Heart left ventricle (tissue), 13 donors: Measurements from ENCODE around the gene MAPK7.

Experiments used
- POLR2A ChIP-seq, 2 donors: fragments of 450-650 bp; IDR thresholded peaks; one replicate each; pipeline ENCODE4 v1.6.1; 2017; ENCODE audit warnings: antibody characterized with exemption in 2 of 2, mild to moderate bottlenecking in 2 of 2, moderate library complexity in 2 of 2
- TF ChIP-seq, protein P1 (sequence below), 12 donors: fragments of 200-600 bp; sonication (generic) in 4 of 12; IDR thresholded peaks; one replicate each; pipeline versions ENCODE4 v1.5.0 to v1.8.0; 2018 to 2022; ENCODE audit warnings: antibody characterized with exemption in 12 of 12, mild to moderate bottlenecking in 5 of 12
- donor health status: ischemic (EF 13 %, LVEDD 7.1; RV severe dilation, severe dysfunction).
- donor health status: DM: no; HTN: yes; CAD: no.
- donor health status: DM: no; HTN: no; CAD: no.
- donor health status: ischemic (EF 25% LVEDD 6.9; RV normal size, moderate dysfunction).
- donor health status: ischemic (EF 25% LVEDD 5.7; RV mildly dilated, moderate dysfunction).
- donor health status: ischemic (EF 35%, LVEDD 5.7; RV mildly dilated, moderate dysfunction).
- donor health status: nonischemic (EF 11% LVEDD 7.7; RV severe dilation, severe dysfunction).
- donor health status: DM: yes; HTN: yes; CAD: no.
- donor health status: PGD.
- donor health status: ischemic (EF 29% LVEDD 5.4; RV normal size, mild dysfunction).
- donor health status: nonischemic (EF 23%, LVEDD 6.1; RV moderate dilation, normal function).

DNA sequence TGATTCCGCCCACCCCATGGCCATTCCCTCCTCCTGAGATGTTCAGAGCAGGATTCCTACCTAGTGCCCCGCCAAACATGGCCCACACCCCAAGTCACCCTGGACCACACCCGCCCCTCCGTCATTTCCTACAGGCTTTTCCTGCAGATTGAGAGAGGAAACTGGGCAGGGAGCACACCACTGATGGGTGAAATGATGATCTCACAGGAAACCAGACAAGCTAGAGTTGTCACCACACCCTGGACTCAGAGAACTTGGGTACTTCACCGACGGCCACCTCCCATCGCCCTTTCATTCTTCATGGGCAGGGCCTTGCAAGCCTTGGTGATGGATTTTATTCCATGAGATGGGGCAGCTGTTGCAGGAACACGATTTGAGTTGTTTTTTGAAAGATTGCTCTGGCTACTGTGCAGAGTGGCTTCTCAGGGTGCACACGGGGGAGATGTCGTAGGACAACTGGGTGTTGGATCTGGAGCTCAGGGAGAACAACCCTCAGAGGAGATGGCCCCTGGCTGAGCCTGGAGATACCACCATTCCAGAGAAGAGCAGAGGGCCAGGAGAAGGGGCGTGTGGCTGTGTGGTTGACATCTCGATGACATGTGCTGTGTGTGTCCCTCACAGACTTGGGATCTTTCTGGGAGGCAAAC lies 8.3 kb upstream of the MAPK7 start:
- TF ChIP-seq, protein P1, sequence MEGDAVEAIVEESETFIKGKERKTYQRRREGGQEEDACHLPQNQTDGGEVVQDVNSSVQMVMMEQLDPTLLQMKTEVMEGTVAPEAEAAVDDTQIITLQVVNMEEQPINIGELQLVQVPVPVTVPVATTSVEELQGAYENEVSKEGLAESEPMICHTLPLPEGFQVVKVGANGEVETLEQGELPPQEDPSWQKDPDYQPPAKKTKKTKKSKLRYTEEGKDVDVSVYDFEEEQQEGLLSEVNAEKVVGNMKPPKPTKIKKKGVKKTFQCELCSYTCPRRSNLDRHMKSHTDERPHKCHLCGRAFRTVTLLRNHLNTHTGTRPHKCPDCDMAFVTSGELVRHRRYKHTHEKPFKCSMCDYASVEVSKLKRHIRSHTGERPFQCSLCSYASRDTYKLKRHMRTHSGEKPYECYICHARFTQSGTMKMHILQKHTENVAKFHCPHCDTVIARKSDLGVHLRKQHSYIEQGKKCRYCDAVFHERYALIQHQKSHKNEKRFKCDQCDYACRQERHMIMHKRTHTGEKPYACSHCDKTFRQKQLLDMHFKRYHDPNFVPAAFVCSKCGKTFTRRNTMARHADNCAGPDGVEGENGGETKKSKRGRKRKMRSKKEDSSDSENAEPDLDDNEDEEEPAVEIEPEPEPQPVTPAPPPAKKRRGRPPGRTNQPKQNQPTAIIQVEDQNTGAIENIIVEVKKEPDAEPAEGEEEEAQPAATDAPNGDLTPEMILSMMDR (IDR thresholded peaks at IDR 0.05) = no peak
- no peak for TF ChIP-seq POLR2A (IDR thresholded peaks at IDR 0.05)
